Psoas muscle (tissue), 8 donors: Measurements from ENCODE around the gene MUL1. TPM values are rescaled to one million over a fixed set of nuclear protein-coding genes. Genes with fewer than 3 reads are reported as not detected.
"Not testable (repeated sequence)": the region's sequence is repeated elsewhere in the genome, so short reads cannot be mapped to it uniquely, and the experiment has no call there.

Source experiments
- ATAC-seq, 4 donors: fragments of 200-7000 bp; cut with Tn5 transposase; one replicate each; pipeline ENCODE4 v1.9.1; 2020; ENCODE audit warnings: moderate library complexity in 3 of 4, mild to moderate bottlenecking in 2 of 4
- DNase-seq, 2 donors: peaks; one replicate each; pipeline ENCODE4 v3.0.0-alpha.2; 2020
- H3K27ac ChIP-seq: fragments of 200-600 bp; one replicate; pipeline ENCODE4 v1.8.0; 2022
- H3K27me3 ChIP-seq, 3 donors: fragments of 200-600 bp in 1 of 3; one replicate each; pipeline versions ENCODE4 v1.6.1 to v1.8.0; 2013 to 2022; ENCODE audit warnings: low read length in 2 of 3, mild to moderate bottlenecking in 2 of 3, moderate library complexity in 1 of 3; ENCODE audit not compliant: insufficient read depth in 3 of 3
- H3K36me3 ChIP-seq, 2 donors: fragments of 200-600 bp in 1 of 2; one replicate each; pipeline versions ENCODE4 v1.6.1 to v1.8.0; 2013 to 2022; ENCODE audit warnings: low read depth in 1 of 2, mild to moderate bottlenecking in 1 of 2, moderate library complexity in 1 of 2; ENCODE audit not compliant: insufficient read depth in 1 of 2
- H3K4me1 ChIP-seq: fragments of 200-600 bp; one replicate; pipeline ENCODE4 v1.8.0; 2022
- H3K4me3 ChIP-seq: fragments of 200-600 bp; one replicate; pipeline ENCODE4 v1.8.0; 2022; ENCODE audit warnings: mild to moderate bottlenecking
- H3K9me3 ChIP-seq: fragments of 200-600 bp; one replicate; pipeline ENCODE4 v1.8.0; 2022
- WGBS, 3 donors: extraction: QIAGEN DNeasy Blood & Tissue Kit; methylation state at CpG; one replicate each; pipeline versions ENCODE4 v1.1.6 to v1.1.7; 2013; 5-methylcytosine and 5-hydroxymethylcytosine counted together
- intact Hi-C, 2 donors: fragments of 100-400 bp; cut with DNase I; formaldehyde crosslinking; loops; one replicate each; pipeline versions ENCODE4 v1.11.0 to v1.14.2; 2022
- polyA plus RNA-seq, 3 donors: library from polyadenylated mRNA; stranded (reverse); fragments of 200-250 nt; gene quantifications; one replicate each; pipeline ENCODE4 v1.2.3, GENCODE V29; 2013
- total RNA-seq, 4 donors: library from RNA; stranded (reverse); fragmentation: NEBNext Ultra II Directional in 2 of 4; extraction: Animal tissue kit (Norgen Biotek cat#: 25700) in 2 of 4; gene quantifications; one replicate each; pipeline versions ENCODE4 v1.2.1 to v1.2.4, GENCODE V29; 2021 to 2023
- TF ChIP-seq, protein P1 (sequence below): fragments of 200-600 bp; IDR thresholded peaks from one replicate; pipeline ENCODE4 v1.8.0; 2022; ENCODE audit warnings: antibody characterized with exemption
- donor health status: healthy with polysubstance abuse.
- donor health status: DM: no; HTN: no; CAD: no; lungs with moderate emphysema.
- donor health status: Bipolar disorder and iron deficiency.
- donor health status: healthy.
- donor health status: DM: yes; HTN: yes; CAD: no.
- donor health status: DM: no; HTN: no; CAD: no.
- donor health status: DM: no; HTN: no; CAD: no.
- donor health status: DM: yes; HTN: yes; CAD: no.

Gene MUL1
- total and polyA plus RNA-seq, 7 donors: 23.0 to 48.0 (median 42.3) TPM

GRCh38 chr1:20521960-20522861 is 14.3 kb upstream of the MUL1 start:
- whole genome bisulfite sequencing, 3 donors: 21 to 23% (median 22%) methylated on average over 17 of the region's 17 CpGs
- Histone ChIP-seq H3K27me3 (peaks cover 0 to 8% (median 0%) of the 10 kb centered on the region in 3 donors), H3K36me3 (no peaks in the 10 kb centered on the region), H3K4me1 (peaks cover 3% of the 10 kb centered on the region), H3K27ac (no peak overlapping the region), H3K9me3 (no peaks in the 10 kb centered on the region), H3K4me3 (no peak overlapping the region)
- ATAC-seq (peak; percentile 72 to 93 (median 80)), DNase-seq (peak; percentile 53 to 76)
- TF ChIP-seq, protein P1, sequence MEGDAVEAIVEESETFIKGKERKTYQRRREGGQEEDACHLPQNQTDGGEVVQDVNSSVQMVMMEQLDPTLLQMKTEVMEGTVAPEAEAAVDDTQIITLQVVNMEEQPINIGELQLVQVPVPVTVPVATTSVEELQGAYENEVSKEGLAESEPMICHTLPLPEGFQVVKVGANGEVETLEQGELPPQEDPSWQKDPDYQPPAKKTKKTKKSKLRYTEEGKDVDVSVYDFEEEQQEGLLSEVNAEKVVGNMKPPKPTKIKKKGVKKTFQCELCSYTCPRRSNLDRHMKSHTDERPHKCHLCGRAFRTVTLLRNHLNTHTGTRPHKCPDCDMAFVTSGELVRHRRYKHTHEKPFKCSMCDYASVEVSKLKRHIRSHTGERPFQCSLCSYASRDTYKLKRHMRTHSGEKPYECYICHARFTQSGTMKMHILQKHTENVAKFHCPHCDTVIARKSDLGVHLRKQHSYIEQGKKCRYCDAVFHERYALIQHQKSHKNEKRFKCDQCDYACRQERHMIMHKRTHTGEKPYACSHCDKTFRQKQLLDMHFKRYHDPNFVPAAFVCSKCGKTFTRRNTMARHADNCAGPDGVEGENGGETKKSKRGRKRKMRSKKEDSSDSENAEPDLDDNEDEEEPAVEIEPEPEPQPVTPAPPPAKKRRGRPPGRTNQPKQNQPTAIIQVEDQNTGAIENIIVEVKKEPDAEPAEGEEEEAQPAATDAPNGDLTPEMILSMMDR: peak; percentile 86
- intact Hi-C loops: loop anchor here (5.0 kb wide), 1 partner anchor 110 kb away; the partner anchor contains the start of gene PINK1 (in 2 of the 2)

- WGBS, 3 donors: 51 to 54% (median 52%) methylated on average over 7 of the region's 7 CpGs
- not testable (repeated sequence) for ATAC-seq, H3K27ac ChIP-seq, H3K4me3 ChIP-seq, H3K36me3 ChIP-seq, H3K9me3 ChIP-seq, H3K27me3 ChIP-seq, H3K4me1 ChIP-seq, DNase-seq
- intact Hi-C loops: loop anchor here (5.0 kb wide), 1 partner anchor 113 kb away; the partner anchor contains the start of gene PINK1 (in 2 of the 2)
These were observed 11.8 kb upstream of the MUL1 start for GRCh38 chr1:20519609-20520262.

- Histone ChIP-seq H3K36me3 (no peaks in the 10 kb centered on the region), H3K4me3 (no peak overlapping the region), H3K27me3 (peaks cover 0 to 3% (median 0%) of the 10 kb centered on the region in 3 donors), H3K9me3 (no peaks in the 10 kb centered on the region), H3K4me1 (peaks cover 5% of the 10 kb centered on the region), H3K27ac (no peak overlapping the region)
- no peak for ATAC-seq
- TF ChIP-seq, protein P1: no peak
- 46 to 49% (median 46%) methylated on average over 6 of the region's 6 CpGs for WGBS, 3 donors
- DNase-seq: no peak
- intact Hi-C loops: no loop called here
These were observed 3.8 kb upstream of the MUL1 start for GRCh38 chr1:20511518-20512428.

- DNase-seq (no peak), ATAC-seq (no peak)
- H3K27ac ChIP-seq: peak overlapping the region; percentile 91
- H3K9me3 ChIP-seq: no peaks in the 10 kb centered on the region
- intact Hi-C loops: no loop called here
- H3K36me3 ChIP-seq: peaks cover 3 to 16% of the 10 kb centered on the region in 2 donors
- WGBS, 3 donors: 63 to 65% (median 64%) methylated on average over 5 of the region's 5 CpGs
- H3K27me3 ChIP-seq: peaks cover 0 to 3% (median 0%) of the 10 kb centered on the region in 3 donors
- TF ChIP-seq, protein P1: no peak
- H3K4me3 ChIP-seq: peak overlapping the region; percentile 79
- H3K4me1 ChIP-seq: peaks cover 35% of the 10 kb centered on the region
These were observed 440 bp upstream of the MUL1 start for GRCh38 chr1:20508411-20508771.
